ENCODE measurements around the gene ZNF493.

DNA sequence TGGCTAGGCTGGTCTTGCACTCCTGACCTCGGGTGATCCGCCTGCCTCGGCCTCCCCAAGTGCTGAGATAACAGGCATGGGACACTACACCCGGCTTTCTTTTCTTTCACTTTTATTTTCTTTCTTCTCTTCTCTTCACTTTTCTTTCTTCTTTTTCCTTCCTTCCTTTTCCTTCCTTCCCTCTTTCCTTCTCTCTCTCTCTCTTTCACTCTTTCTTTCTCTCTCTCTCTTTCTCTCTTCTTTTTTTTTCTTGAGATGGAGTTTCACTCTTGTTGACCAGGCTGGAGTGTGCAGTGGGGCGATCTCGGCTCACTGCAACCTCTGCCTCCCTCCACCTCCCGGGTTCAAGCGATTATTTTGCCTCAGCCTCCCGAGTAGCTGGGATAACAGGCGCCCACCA is 812 bp upstream of the ZNF493 start:
- no peak for TF ChIP-seq EZH2phosphoT487 (IDR thresholded peaks at IDR 0.05; ENCODE audit: insufficient read depth, low read depth)
- TF ChIP-seq EZH2 (IDR thresholded peaks at IDR 0.05; ENCODE audit: insufficient read depth, poor library complexity, severe bottlenecking), result no peak

All from GM23248 (cell line).